NB4 (cell line): ENCODE data around the gene CNEP1R1.

Experiments
- POLR2A ChIP-seq: IDR thresholded peaks from 2 replicates; pipeline ENCODE4 v1.6.1; 2011; ENCODE audit warnings: mild to moderate bottlenecking; ENCODE audit not compliant: insufficient read length; ENCODE audit errors: extremely low read depth
- TF ChIP-seq, protein P1 (sequence below): IDR thresholded peaks from one replicate; pipeline ENCODE4 v1.5.1; 2012; ENCODE audit warnings: low read depth, low read length
- TF ChIP-seq, protein P2 (sequence below): IDR thresholded peaks from 2 replicates; pipeline ENCODE4 v1.6.1; 2011; ENCODE audit warnings: low read depth, low read length

DNA sequence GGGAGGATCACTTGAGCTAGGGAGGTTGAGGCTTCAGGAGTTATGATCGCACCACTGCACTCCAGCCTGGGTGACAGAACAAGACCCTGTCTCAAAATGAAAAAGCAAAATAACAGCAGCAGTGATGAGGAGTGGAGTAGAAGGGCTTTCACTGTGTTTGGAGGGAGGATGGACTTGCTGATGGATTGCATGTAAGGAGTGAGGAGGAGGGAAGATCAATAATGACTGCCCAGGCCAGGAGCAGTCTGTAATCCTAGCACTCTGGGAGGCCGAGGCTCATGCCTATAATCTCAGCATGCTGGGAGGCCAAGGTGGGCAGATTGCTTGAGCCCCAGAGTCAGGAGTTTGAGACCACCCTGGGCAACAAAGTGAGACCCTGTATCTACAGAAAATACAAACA, 14.8 kb upstream of the CNEP1R1 start:
- no peak for TF ChIP-seq POLR2A
- TF ChIP-seq, protein P1, sequence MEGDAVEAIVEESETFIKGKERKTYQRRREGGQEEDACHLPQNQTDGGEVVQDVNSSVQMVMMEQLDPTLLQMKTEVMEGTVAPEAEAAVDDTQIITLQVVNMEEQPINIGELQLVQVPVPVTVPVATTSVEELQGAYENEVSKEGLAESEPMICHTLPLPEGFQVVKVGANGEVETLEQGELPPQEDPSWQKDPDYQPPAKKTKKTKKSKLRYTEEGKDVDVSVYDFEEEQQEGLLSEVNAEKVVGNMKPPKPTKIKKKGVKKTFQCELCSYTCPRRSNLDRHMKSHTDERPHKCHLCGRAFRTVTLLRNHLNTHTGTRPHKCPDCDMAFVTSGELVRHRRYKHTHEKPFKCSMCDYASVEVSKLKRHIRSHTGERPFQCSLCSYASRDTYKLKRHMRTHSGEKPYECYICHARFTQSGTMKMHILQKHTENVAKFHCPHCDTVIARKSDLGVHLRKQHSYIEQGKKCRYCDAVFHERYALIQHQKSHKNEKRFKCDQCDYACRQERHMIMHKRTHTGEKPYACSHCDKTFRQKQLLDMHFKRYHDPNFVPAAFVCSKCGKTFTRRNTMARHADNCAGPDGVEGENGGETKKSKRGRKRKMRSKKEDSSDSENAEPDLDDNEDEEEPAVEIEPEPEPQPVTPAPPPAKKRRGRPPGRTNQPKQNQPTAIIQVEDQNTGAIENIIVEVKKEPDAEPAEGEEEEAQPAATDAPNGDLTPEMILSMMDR, result no peak
- TF ChIP-seq, protein P2, sequence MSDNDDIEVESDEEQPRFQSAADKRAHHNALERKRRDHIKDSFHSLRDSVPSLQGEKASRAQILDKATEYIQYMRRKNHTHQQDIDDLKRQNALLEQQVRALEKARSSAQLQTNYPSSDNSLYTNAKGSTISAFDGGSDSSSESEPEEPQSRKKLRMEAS, result no peak
